ENCODE results near the gene TSPAN9. TPM values are rescaled to one million over a fixed set of nuclear protein-coding genes. Genes with fewer than 3 reads are reported as not detected.
A peak's percentile ranks its signal among the peaks of the same experiment; 100 is the strongest.

TSPAN9 gene
- total and polyA plus RNA-seq, 10 of the 15 experiments (the other 5 are each of a cell fraction or from before 2014, with no cell fraction given), result 0.03 to 1.0 (median 0.12) TPM; not detected in 5

- WGBS (ENCODE audit: insufficient coverage, insufficient replicate concordance, low lambda C conversion rate, missing lambda C conversion rate), result 2% methylated on average over 31 of the region's 41 CpGs
- BruUV-seq (replicated peaks), result no TSS peak
- no peak overlapping the region for H2AFZ ChIP-seq (ENCODE audit: control insufficient read depth, low read depth, low read length)
- peak; percentile 76 for TF ChIP-seq SUZ12 (IDR thresholded peaks at IDR 0.05; ENCODE audit: unreplicated experiment)
- no peak for TF ChIP-seq SMAD5 (IDR thresholded peaks at IDR 0.05; ENCODE audit: low read depth)
- 0 out of 2 replicates have a peak, but pooled peaks have one; percentile 6 for TF ChIP-seq EZH2 (IDR thresholded peaks at IDR 0.05; ENCODE audit: borderline replicate concordance, control insufficient read depth, low read depth, low read length)
- CTCF ChIA-PET, result no interaction called here
- H3K9me3 ChIP-seq (replicated peaks; ENCODE audit: control insufficient read depth, insufficient read depth, low read length), result no peaks in the 10 kb centered on the region
- in situ Hi-C loops (cut with MboI) (no loop called here), intact Hi-C loops (cut with micrococcal nuclease; ENCODE audit: unreplicated experiment) (no loop called here)
- ATAC-seq (no peak), FAIRE-seq (no peak), DNase-seq (ENCODE audit: low read depth, low spot score) (no peak)
- no peak overlapping the region for H3K27ac ChIP-seq (ENCODE audit: control insufficient read depth, insufficient read depth)
- no peaks in the 10 kb centered on the region for H3K4me1 ChIP-seq (ENCODE audit: control insufficient read depth, insufficient read depth, low read length)
- H3K9ac ChIP-seq (ENCODE audit: control insufficient read depth, insufficient read depth, low read length), result no peak overlapping the region
- SMC1A ChIA-PET (ENCODE audit: uncharacterized antibody, unreplicated experiment), result no interaction called here
- no peaks in the 10 kb centered on the region for H4K20me1 ChIP-seq (ENCODE audit: control insufficient read depth, insufficient read depth)
- no peaks in the 10 kb centered on the region for H3K79me2 ChIP-seq (ENCODE audit: control insufficient read depth, insufficient read depth, low read length)
- no peak overlapping the region for H3K4me3 ChIP-seq
- H3K4me2 ChIP-seq (ENCODE audit: control insufficient read depth, insufficient read depth), result no peak overlapping the region
- POLR2A ChIA-PET, result no interaction called here
- H3K36me3 ChIP-seq (ENCODE audit: control insufficient read depth in 2 of 2, insufficient read depth in 2 of 2, low read length in 1 of 2), result no peaks in the 10 kb centered on the region
- RAD21 ChIA-PET (ENCODE audit: unreplicated experiment), result no interaction called here
- peaks cover 11 to 15% of the 10 kb centered on the region in 2 experiments for H3K27me3 ChIP-seq (replicated peaks in 1 of 2; ENCODE audit: control insufficient read depth in 2 of 2, insufficient read depth in 2 of 2, low read length in 1 of 2)
Measured at GRCh38 chr12:3200814-3201233, 123.6 kb downstream of the TSPAN9 start.

DNA sequence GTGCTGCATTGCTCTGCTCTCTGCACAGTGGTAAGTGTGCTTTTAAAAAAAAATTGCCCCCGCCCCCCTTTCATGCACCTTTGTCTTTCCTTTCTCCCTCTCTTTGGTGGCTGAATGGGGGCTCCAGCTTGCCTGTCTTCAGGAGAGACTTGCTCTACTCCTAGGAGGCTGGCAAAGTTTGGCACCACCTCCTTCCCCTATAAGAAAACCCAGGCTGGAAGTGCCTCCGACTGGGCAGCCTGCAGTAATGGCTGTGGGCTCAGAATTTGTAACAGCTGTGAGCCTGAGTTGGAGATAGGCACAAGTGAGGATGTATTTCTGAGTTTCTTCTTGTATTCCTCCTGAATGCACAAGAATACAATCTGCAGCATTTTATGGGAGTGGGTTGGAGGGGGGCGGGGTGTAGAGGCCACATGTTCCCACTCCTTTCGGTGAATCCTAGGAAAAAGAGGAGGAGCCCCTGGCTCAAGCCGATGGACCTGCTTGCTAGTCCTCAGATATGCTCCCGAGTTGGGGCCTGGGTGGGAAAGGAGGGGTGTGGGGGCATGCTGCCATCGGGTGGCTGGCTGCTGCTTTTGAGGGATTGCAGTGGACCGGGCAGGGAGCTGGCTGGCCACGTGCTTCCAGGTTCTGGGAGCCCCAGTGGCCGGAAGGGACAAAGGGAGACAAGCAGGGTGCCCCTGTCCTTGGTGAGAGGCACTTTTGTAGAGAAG is 124.3 kb downstream of the TSPAN9 start:
- BruUV-seq (replicated peaks), result no TSS peak
- no peak for TF ChIP-seq EZH2 (IDR thresholded peaks at IDR 0.05; ENCODE audit: borderline replicate concordance, control insufficient read depth, low read depth, low read length)
- TF ChIP-seq MLLT1 (IDR thresholded peaks at IDR 0.05), result no peak
- TF ChIP-seq MYC (IDR thresholded peaks at IDR 0.05; ENCODE audit: insufficient read depth, insufficient read length, insufficient replicate concordance, low read length, severe bottlenecking), result no peak
- no peak for TF ChIP-seq MYB (IDR thresholded peaks at IDR 0.05; ENCODE audit: borderline replicate concordance, low read depth, low read length)
- TF ChIP-seq CHD1 (IDR thresholded peaks at IDR 0.05; ENCODE audit: low read depth, low read length), result no peak
- no peak for TF ChIP-seq YY1 (IDR thresholded peaks at IDR 0.05; ENCODE audit: low read depth, low read length)
- no peak for TF ChIP-seq ZNF217 (IDR thresholded peaks at IDR 0.05)
- Histone ChIP-seq H3K4me3 (no peak overlapping the region), H3K27ac (ENCODE audit: control insufficient read depth, insufficient read depth) (no peak overlapping the region), H3K4me2 (ENCODE audit: control insufficient read depth, insufficient read depth) (no peak overlapping the region), H3K9ac (ENCODE audit: control insufficient read depth, insufficient read depth, low read length) (no peak overlapping the region), H3K79me2 (ENCODE audit: control insufficient read depth, insufficient read depth, low read length) (no peaks in the 10 kb centered on the region), H3K27me3 (replicated peaks in 1 of 2; ENCODE audit: control insufficient read depth in 2 of 2, insufficient read depth in 2 of 2, low read length in 1 of 2) (peaks cover 11 to 13% of the 10 kb centered on the region in 2 experiments), H4K20me1 (ENCODE audit: control insufficient read depth, insufficient read depth) (no peaks in the 10 kb centered on the region), H3K9me3 (replicated peaks; ENCODE audit: control insufficient read depth, insufficient read depth, low read length) (no peaks in the 10 kb centered on the region), H2AFZ (ENCODE audit: control insufficient read depth, low read depth, low read length) (no peak overlapping the region), H3K4me1 (ENCODE audit: control insufficient read depth, insufficient read depth, low read length) (no peaks in the 10 kb centered on the region), H3K36me3 (ENCODE audit: control insufficient read depth in 2 of 2, insufficient read depth in 2 of 2, low read length in 1 of 2) (no peaks in the 10 kb centered on the region)
- POLR2A ChIA-PET, result no interaction called here
- intact Hi-C loops (cut with micrococcal nuclease; ENCODE audit: unreplicated experiment), result loop anchor here (2.0 kb wide), 1 partner anchor 129 kb away; no protein-coding TSS in a partner anchor
- SMC1A ChIA-PET (ENCODE audit: uncharacterized antibody, unreplicated experiment), result no interaction called here
- no peak for DNase-seq (ENCODE audit: low read depth, low spot score)
- no peak for ATAC-seq
- no peak for FAIRE-seq
- CTCF ChIA-PET, result no interaction called here
- RAD21 ChIA-PET (ENCODE audit: unreplicated experiment), result no interaction called here
- WGBS (ENCODE audit: insufficient coverage, insufficient replicate concordance, low lambda C conversion rate, missing lambda C conversion rate), result 12% methylated on average over 10 of the region's 10 CpGs
- in situ Hi-C loops (cut with MboI), result no loop called here
